PC-3 (cell line): ENCODE results near the gene PTPN12. TPM values are rescaled to one million over a fixed set of nuclear protein-coding genes. Genes with fewer than 3 reads are reported as not detected.

Experiments
- ATAC-seq: fragments of 200-7000 bp; cut with Tn5 transposase; 2 replicates; pipeline ENCODE4 v1.9.1; 2020; ENCODE audit warnings: mild to moderate bottlenecking, moderate library complexity
- BruUV-seq: library from RNA; stranded (reverse); fragments of 400-500 nt; replicated peaks from 2 replicates; lab custom pipeline; 2021; lab: Mats Ljungman, UMichigan
- CTCF ChIA-PET: fragments of 300-600 bp; sonication (Branson Sonifier 250); formaldehyde crosslinking; loops from one replicate; lab custom pipeline; 2022; ENCODE audit warnings: antibody characterized with exemption; lab: Charles Lee
- POLR2A ChIA-PET: fragments of 300-600 bp; sonication (Branson Sonifier 250); formaldehyde crosslinking; loops from one replicate; lab custom pipeline; 2022; ENCODE audit warnings: antibody characterized with exemption; ENCODE audit not compliant: unreplicated experiment; lab: Charles Lee
- DNase-seq: peaks from one replicate; pipeline ENCODE4 v3.0.0-alpha.2; 2015
- H2AFZ ChIP-seq: fragments of 300-600 bp; sonication (generic); 2 replicates; pipeline ENCODE4 v1.6.0; 2016; ENCODE audit warnings: antibody characterized with exemption, low read length
- H3F3A ChIP-seq: fragments of 300-600 bp; sonication (generic); one replicate; pipeline ENCODE4 v1.6.0; 2017; ENCODE audit warnings: antibody characterized with exemption, low read length, control low read depth, mild to moderate bottlenecking; ENCODE audit not compliant: unreplicated experiment
- H3K27ac ChIP-seq: fragments of 300-600 bp; sonication (generic); 2 replicates; pipeline ENCODE4 v1.5.1; 2016; ENCODE audit warnings: mild to moderate bottlenecking, low read length
- H3K27me3 ChIP-seq: fragments of 300-600 bp; sonication (generic); 2 replicates; pipeline ENCODE4 v1.6.1; 2016; ENCODE audit warnings: low read length, mixed read lengths
- H3K36me3 ChIP-seq: fragments of 300-600 bp; sonication (generic); 2 replicates; pipeline ENCODE4 v1.6.1; 2016; ENCODE audit warnings: low read depth, mixed run types, low read length, mixed read lengths
- H3K4me1 ChIP-seq: fragments of 300-600 bp; sonication (generic); 2 replicates; pipeline ENCODE4 v1.5.1; 2016; ENCODE audit warnings: low read length; ENCODE audit not compliant: insufficient read depth
- H3K4me2 ChIP-seq: fragments of 300-600 bp; sonication (generic); 2 replicates; pipeline ENCODE4 v1.6.0; 2016; ENCODE audit warnings: low read length
- H3K4me3 ChIP-seq: fragments of 300-600 bp; sonication (generic); 2 replicates; pipeline ENCODE4 v1.5.1; 2016; ENCODE audit warnings: mild to moderate bottlenecking, low read length, mixed read lengths
- H3K79me2 ChIP-seq: fragments of 300-600 bp; sonication (generic); 2 replicates; pipeline ENCODE4 v1.6.1; 2017; ENCODE audit warnings: low read length, mixed read lengths
- H3K9ac ChIP-seq: fragments of 300-600 bp; sonication (generic); 2 replicates; pipeline ENCODE4 v1.6.0; 2016; ENCODE audit warnings: mild to moderate bottlenecking, low read length
- H3K9me2 ChIP-seq: fragments of 300-600 bp; sonication (generic); replicated peaks from 2 replicates; pipeline ENCODE4 v1.6.1; 2016; ENCODE audit warnings: mixed run types, low read length, mixed read lengths
- H3K9me3 ChIP-seq: fragments of 300-600 bp; sonication (generic); 2 replicates; pipeline ENCODE4 v1.6.1; 2016; ENCODE audit warnings: low read length, mixed read lengths
- H4K20me1 ChIP-seq: fragments of 300-600 bp; sonication (generic); 2 replicates; pipeline ENCODE4 v1.6.1; 2016; ENCODE audit warnings: low read length, mixed read lengths
- EZH2 ChIP-seq: fragments of 300-600 bp; sonication (generic); IDR thresholded peaks from one replicate; pipeline ENCODE4 v1.6.1; 2017; ENCODE audit warnings: antibody characterized with exemption, mild to moderate bottlenecking, low read length; ENCODE audit not compliant: unreplicated experiment
- EZH2phosphoT487 ChIP-seq: fragments of 300-600 bp; sonication (generic); IDR thresholded peaks from 2 replicates; pipeline ENCODE4 v1.6.1; 2018; ENCODE audit warnings: mild to moderate bottlenecking, antibody characterized with exemption, low read length, borderline replicate concordance
- intact Hi-C: fragments of 100-400 bp; cut with micrococcal nuclease; formaldehyde crosslinking; loops from 2 replicates; pipeline ENCODE4 v1.9.0; 2023
- total RNA-seq: library from RNA; depleted of rRNA; stranded (reverse); fragments of >200 nt; gene quantifications from 2 replicates; pipeline ENCODE4 v1.2.3, GENCODE V29; 2014
- TF ChIP-seq, protein P1 (sequence below): fragments of 300-600 bp; sonication (generic); conservative IDR thresholded peaks from 2 replicates; pipeline ENCODE4 v1.5.1; 2017; ENCODE audit warnings: antibody characterized with exemption, low read depth, mild to moderate bottlenecking, low read length

The PTPN12 gene
- total RNA-seq, 1 experiment from 2014 or later = 26.2 TPM

DNA sequence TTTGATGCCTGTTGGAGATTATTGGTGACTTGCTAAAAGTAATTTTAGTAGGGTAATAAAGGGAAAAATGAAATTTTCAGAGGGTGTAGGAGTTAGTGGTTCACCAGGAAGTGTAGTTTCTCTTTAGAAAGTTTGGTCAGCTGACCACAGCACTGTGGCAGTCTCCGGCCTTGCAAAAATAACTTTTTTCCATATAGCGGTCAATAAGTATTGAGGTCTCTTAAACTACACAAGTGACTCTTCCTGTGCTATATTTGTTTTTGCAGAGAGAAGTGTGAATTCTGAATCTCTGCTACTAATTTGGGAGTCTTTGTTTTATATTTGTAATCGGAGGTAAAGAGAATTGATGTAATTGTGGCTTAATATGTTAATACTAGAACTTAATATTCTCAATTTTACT, 24.3 kb downstream of the PTPN12 start:
- Histone ChIP-seq H3K4me3 (no peak overlapping the region), H3K4me1 (peaks cover 14% of the 10 kb centered on the region), H3K9me2 (no peaks in the 10 kb centered on the region), H2AFZ (no peak overlapping the region), H3K27me3 (no peaks in the 10 kb centered on the region), H3K4me2 (no peak overlapping the region), H3K79me2 (peaks cover 97% of the 10 kb centered on the region), H4K20me1 (peaks cover 69% of the 10 kb centered on the region), H3K9me3 (no peaks in the 10 kb centered on the region), H3F3A (no peaks in the 10 kb centered on the region), H3K36me3 (peaks cover 4% of the 10 kb centered on the region; the same call in 1 of the 2 replicates), H3K27ac (no peak overlapping the region), H3K9ac (no peak overlapping the region)
- DNase-seq (no peak), ATAC-seq (no peak)
- ChIA-PET CTCF (no interaction called here), POLR2A (no interaction called here)
- TF ChIP-seq, protein P1, sequence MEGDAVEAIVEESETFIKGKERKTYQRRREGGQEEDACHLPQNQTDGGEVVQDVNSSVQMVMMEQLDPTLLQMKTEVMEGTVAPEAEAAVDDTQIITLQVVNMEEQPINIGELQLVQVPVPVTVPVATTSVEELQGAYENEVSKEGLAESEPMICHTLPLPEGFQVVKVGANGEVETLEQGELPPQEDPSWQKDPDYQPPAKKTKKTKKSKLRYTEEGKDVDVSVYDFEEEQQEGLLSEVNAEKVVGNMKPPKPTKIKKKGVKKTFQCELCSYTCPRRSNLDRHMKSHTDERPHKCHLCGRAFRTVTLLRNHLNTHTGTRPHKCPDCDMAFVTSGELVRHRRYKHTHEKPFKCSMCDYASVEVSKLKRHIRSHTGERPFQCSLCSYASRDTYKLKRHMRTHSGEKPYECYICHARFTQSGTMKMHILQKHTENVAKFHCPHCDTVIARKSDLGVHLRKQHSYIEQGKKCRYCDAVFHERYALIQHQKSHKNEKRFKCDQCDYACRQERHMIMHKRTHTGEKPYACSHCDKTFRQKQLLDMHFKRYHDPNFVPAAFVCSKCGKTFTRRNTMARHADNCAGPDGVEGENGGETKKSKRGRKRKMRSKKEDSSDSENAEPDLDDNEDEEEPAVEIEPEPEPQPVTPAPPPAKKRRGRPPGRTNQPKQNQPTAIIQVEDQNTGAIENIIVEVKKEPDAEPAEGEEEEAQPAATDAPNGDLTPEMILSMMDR = no peak
- TF ChIP-seq EZH2 (no peak), EZH2phosphoT487 (no peak)
- intact Hi-C loops = no loop called here
- no TSS peak for BruUV-seq

DNA sequence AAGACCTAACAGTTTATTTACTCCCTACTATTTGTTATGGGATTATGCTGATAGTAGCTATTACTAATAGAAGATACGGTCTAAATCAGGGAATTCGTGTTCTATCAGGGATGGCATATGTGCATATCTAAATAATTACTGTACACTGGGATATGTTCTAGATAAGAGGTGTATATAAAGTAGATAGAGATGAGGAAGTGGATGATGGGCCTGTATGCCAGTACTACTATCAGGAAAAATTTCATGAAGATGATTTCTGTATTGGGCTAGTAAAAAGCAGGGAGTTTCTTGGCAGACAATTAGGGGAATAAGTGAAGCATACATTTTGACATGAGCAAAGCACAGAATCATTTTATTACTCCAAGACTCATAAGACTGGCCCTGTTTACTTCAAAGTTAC, 26.2 kb downstream of the PTPN12 start:
- no peaks in the 10 kb centered on the region for H3K9me3 ChIP-seq
- BruUV-seq = no TSS peak
- no peaks in the 10 kb centered on the region for H3K27me3 ChIP-seq
- intact Hi-C loops = no loop called here
- DNase-seq (no peak), ATAC-seq (no peak)
- no peak overlapping the region for H3K9ac ChIP-seq
- peaks cover 97% of the 10 kb centered on the region for H3K79me2 ChIP-seq
- H3K4me3 ChIP-seq = no peak overlapping the region
- no peak overlapping the region for H3K4me2 ChIP-seq
- H3K9me2 ChIP-seq = no peaks in the 10 kb centered on the region
- peaks cover 68% of the 10 kb centered on the region for H4K20me1 ChIP-seq
- TF ChIP-seq EZH2phosphoT487 = no peak
- no peak for TF ChIP-seq EZH2
- TF ChIP-seq, protein P1 = no peak
- no peak overlapping the region for H3K27ac ChIP-seq
- H3K36me3 ChIP-seq = no peaks in the 10 kb centered on the region
- POLR2A ChIA-PET = no interaction called here
- no peaks in the 10 kb centered on the region for H3F3A ChIP-seq
- H3K4me1 ChIP-seq = peaks cover 16% of the 10 kb centered on the region
- CTCF ChIA-PET = no interaction called here
- no peak overlapping the region for H2AFZ ChIP-seq

DNA sequence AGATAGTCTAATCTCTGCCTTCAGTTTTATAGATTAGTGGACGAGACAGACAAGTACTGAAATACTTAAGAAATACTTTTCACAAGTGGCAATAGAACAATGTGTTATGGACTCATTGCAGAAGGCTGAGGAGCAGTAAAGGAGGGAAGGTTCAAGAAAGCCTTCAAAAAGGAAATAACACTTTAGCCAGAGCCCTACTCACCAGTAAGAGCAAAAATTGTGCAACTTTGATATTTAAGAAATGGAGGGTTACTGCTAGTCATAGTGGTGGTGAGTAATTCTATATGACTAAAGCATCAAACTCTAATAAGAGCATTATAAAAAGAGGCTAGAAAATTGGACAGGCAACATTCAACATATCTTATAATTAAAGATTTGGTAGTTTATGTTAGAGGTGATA, 28.8 kb downstream of the PTPN12 start:
- Histone ChIP-seq H3K4me3 (no peak overlapping the region), H3K9me2 (no peaks in the 10 kb centered on the region), H3K27ac (peak overlapping the region; percentile 2; the same call in 1 of the 2 replicates), H3F3A (no peaks in the 10 kb centered on the region), H3K36me3 (no peaks in the 10 kb centered on the region; the same call in 1 of the 2 replicates), H3K79me2 (peaks cover 96% of the 10 kb centered on the region), H3K9me3 (no peaks in the 10 kb centered on the region), H3K4me1 (peaks cover 16% of the 10 kb centered on the region), H3K4me2 (peak overlapping the region; percentile 21), H3K9ac (no peak overlapping the region), H3K27me3 (no peaks in the 10 kb centered on the region), H2AFZ (no peak overlapping the region), H4K20me1 (peaks cover 47% of the 10 kb centered on the region)
- intact Hi-C loops = no loop called here
- TF ChIP-seq EZH2 = no peak
- TF ChIP-seq EZH2phosphoT487 = no peak
- TF ChIP-seq, protein P1 = no peak
- ChIA-PET POLR2A (no interaction called here), CTCF (no interaction called here)
- BruUV-seq = no TSS peak
- DNase-seq = peak; percentile 75
- ATAC-seq = peak; percentile 83
